ENCODE data around the gene ZNF324. TPM values are rescaled to one million over a fixed set of nuclear protein-coding genes. Genes with fewer than 3 reads are reported as not detected.

The ZNF324 gene
- total and polyA plus RNA-seq, 2 of the 13 experiments (the other 11 are each of a cell fraction or from before 2014, with no cell fraction given), result 1.1 to 4.7 TPM

- no peak for TF ChIP-seq NBN (conservative IDR thresholded peaks at IDR 0.05)
- TF ChIP-seq TMF1 (CRISPR knock-in tag; IDR thresholded peaks at IDR 0.05; ENCODE audit: low read depth), result no peak
- peak; percentile 97 for TF ChIP-seq GMEB1 (CRISPR knock-in tag; IDR thresholded peaks at IDR 0.05; ENCODE audit: borderline replicate concordance)
- TF ChIP-seq ZNF3 (CRISPR knock-in tag; IDR thresholded peaks at IDR 0.05), result peak; percentile 76
- peak; percentile 56 for TF ChIP-seq FOXP4 (CRISPR knock-in tag; IDR thresholded peaks at IDR 0.05)
- TF ChIP-seq MBD4 (IDR thresholded peaks at IDR 0.05; ENCODE audit: borderline replicate concordance, low read length), result no peak
- TF ChIP-seq RAD21 (CRISPR knock-in tag; IDR thresholded peaks at IDR 0.05), result peak; percentile 86
- peak; percentile 87 for TF ChIP-seq RARG (CRISPR knock-in tag; IDR thresholded peaks at IDR 0.05; ENCODE audit: low read depth)
- peak; percentile 31; the same call in 1 of the 2 replicates for TF ChIP-seq PBX2 (CRISPR knock-in tag; IDR thresholded peaks at IDR 0.05)
- peak; percentile 80 for TF ChIP-seq ZFP1 (CRISPR knock-in tag; IDR thresholded peaks at IDR 0.05)
- peak; percentile 95 for TF ChIP-seq ZFP90 (CRISPR knock-in tag; IDR thresholded peaks at IDR 0.05; ENCODE audit: borderline replicate concordance)
- peak; percentile 99 for TF ChIP-seq ZGPAT (CRISPR knock-in tag; IDR thresholded peaks at IDR 0.05)
- 0 out of 2 replicates have a peak, but pooled peaks have one; percentile 92 for TF ChIP-seq SSRP1 (CRISPR knock-in tag; IDR thresholded peaks at IDR 0.05)
- peak; percentile 93 to 100 for TF ChIP-seq HMGXB4 (CRISPR knock-in tag; IDR thresholded peaks at IDR 0.05; ENCODE audit: borderline replicate concordance in 1 of 2, low read depth in 1 of 2)
- TF ChIP-seq RARA (CRISPR knock-in tag; IDR thresholded peaks at IDR 0.05), result peak; percentile 76
- TF ChIP-seq SRSF9 (IDR thresholded peaks at IDR 0.05; ENCODE audit: borderline replicate concordance, insufficient read depth, low read depth, low read length, poor library complexity, severe bottlenecking), result no peak
Observed at GRCh38 chr19:58519355-58520256, 52.7 kb downstream of the ZNF324 start, which contains the start of gene ZBTB45 (continued).
